ENCODE measurements around the gene NRXN3.

The NRXN3 gene

DNA sequence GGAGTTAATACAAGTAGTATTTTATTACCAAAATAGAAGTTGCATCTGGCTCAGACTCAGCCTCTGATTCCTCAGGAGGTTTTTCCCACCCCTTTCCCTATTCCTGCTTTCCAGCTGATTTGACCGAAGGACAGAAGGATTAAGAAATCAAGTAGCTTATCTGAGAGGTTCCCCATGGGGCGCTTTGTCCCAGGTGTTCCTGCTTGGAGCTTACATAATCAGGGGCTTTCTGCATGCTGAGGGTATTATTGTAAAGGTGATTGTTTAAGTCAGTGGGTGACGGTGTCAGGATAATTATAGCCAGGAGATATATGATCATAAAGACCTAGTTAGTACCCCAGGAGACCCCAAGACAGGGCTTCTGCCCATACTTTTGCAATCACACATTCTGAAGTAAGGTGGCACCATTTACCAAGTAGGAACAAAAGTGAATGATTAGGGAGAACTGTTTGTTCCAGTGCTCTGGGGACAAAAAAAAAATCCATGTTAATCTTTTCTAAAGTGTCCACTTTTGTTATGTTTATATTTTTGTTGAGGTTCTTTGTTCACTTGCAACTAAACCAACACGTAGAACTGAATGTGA lies 921.3 kb downstream of the NRXN3 start:
- no peaks in the 10 kb centered on the region for H4K20me1 ChIP-seq (ENCODE audit: low read depth, low read length)
- H3K9ac ChIP-seq (ENCODE audit: low read length), result no peak overlapping the region
- no peaks in the 10 kb centered on the region for H3K9me2 ChIP-seq (replicated peaks; ENCODE audit: insufficient read depth, low read length)
- no peak overlapping the region for H3K4me3 ChIP-seq (ENCODE audit: insufficient read depth, low read length, poor library complexity, severe bottlenecking)
- no peaks in the 10 kb centered on the region for H3K79me2 ChIP-seq (ENCODE audit: insufficient read depth, low read length)
- no peak overlapping the region for H3K4me2 ChIP-seq (ENCODE audit: low read depth, low read length, poor library complexity, severe bottlenecking)
- H3K36me3 ChIP-seq (ENCODE audit: low read length), result no peaks in the 10 kb centered on the region
- no peak overlapping the region for H3K27ac ChIP-seq (ENCODE audit: low read depth, low read length)
- H2AFZ ChIP-seq (ENCODE audit: low read depth, low read length, severe bottlenecking), result no peak overlapping the region
- no peaks in the 10 kb centered on the region for H3K27me3 ChIP-seq (ENCODE audit: low read length)
- no peaks in the 10 kb centered on the region for H3F3A ChIP-seq (ENCODE audit: insufficient read depth)
- TF ChIP-seq EZH2phosphoT487 (conservative IDR thresholded peaks at IDR 0.05; ENCODE audit: low read length), result no peak
- TF ChIP-seq, protein P1, sequence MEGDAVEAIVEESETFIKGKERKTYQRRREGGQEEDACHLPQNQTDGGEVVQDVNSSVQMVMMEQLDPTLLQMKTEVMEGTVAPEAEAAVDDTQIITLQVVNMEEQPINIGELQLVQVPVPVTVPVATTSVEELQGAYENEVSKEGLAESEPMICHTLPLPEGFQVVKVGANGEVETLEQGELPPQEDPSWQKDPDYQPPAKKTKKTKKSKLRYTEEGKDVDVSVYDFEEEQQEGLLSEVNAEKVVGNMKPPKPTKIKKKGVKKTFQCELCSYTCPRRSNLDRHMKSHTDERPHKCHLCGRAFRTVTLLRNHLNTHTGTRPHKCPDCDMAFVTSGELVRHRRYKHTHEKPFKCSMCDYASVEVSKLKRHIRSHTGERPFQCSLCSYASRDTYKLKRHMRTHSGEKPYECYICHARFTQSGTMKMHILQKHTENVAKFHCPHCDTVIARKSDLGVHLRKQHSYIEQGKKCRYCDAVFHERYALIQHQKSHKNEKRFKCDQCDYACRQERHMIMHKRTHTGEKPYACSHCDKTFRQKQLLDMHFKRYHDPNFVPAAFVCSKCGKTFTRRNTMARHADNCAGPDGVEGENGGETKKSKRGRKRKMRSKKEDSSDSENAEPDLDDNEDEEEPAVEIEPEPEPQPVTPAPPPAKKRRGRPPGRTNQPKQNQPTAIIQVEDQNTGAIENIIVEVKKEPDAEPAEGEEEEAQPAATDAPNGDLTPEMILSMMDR (IDR thresholded peaks at IDR 0.05; ENCODE audit: insufficient read depth, low read length, poor library complexity, severe bottlenecking), result no peak
- no peaks in the 10 kb centered on the region for H3K9me3 ChIP-seq (ENCODE audit: insufficient read depth, low read length)

GRCh38 chr14:79093531-79093930 lies 923.4 kb downstream of the NRXN3 start:
- no peaks in the 10 kb centered on the region for H3K9me2 ChIP-seq (replicated peaks; ENCODE audit: insufficient read depth, low read length)
- H3K36me3 ChIP-seq (ENCODE audit: low read length), result no peaks in the 10 kb centered on the region
- H4K20me1 ChIP-seq (ENCODE audit: low read depth, low read length), result no peaks in the 10 kb centered on the region
- TF ChIP-seq EZH2phosphoT487 (conservative IDR thresholded peaks at IDR 0.05; ENCODE audit: low read length), result no peak
- TF ChIP-seq, protein P1 (IDR thresholded peaks at IDR 0.05; ENCODE audit: insufficient read depth, low read length, poor library complexity, severe bottlenecking), result no peak
- no peak overlapping the region for H3K4me3 ChIP-seq (ENCODE audit: insufficient read depth, low read length, poor library complexity, severe bottlenecking)
- no peak overlapping the region for H3K27ac ChIP-seq (ENCODE audit: low read depth, low read length)
- no peak overlapping the region for H3K4me2 ChIP-seq (ENCODE audit: low read depth, low read length, poor library complexity, severe bottlenecking)
- no peak overlapping the region for H2AFZ ChIP-seq (ENCODE audit: low read depth, low read length, severe bottlenecking)
- no peak overlapping the region for H3K9ac ChIP-seq (ENCODE audit: low read length)
- no peaks in the 10 kb centered on the region for H3F3A ChIP-seq (ENCODE audit: insufficient read depth)
- no peaks in the 10 kb centered on the region for H3K27me3 ChIP-seq (ENCODE audit: low read length)
- H3K79me2 ChIP-seq (ENCODE audit: insufficient read depth, low read length), result no peaks in the 10 kb centered on the region
- no peaks in the 10 kb centered on the region for H3K9me3 ChIP-seq (ENCODE audit: insufficient read depth, low read length)

DNA sequence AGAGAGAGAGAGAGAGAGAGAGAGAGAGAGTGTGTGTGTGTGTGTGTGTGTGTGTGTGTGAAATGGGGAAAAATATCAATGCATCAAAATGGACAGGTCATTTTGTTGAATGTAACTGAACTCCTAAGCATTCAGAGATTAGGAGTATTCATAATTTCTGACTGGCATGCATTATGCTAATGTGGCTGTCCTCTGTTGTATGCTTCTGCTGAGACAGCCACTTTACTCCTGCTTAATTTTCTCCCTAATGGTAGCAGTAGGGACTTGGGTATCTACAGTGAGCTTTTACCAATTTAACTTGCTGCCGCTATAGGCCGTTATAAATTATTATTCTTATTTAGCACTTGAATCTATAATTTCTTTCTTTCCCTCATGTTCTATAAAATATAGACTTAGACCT lies 924.8 kb downstream of the NRXN3 start:
- H4K20me1 ChIP-seq (ENCODE audit: low read depth, low read length), result no peaks in the 10 kb centered on the region
- no peak overlapping the region for H3K4me3 ChIP-seq (ENCODE audit: insufficient read depth, low read length, poor library complexity, severe bottlenecking)
- H3K27ac ChIP-seq (ENCODE audit: low read depth, low read length), result no peak overlapping the region
- H3K9me3 ChIP-seq (ENCODE audit: insufficient read depth, low read length), result no peaks in the 10 kb centered on the region
- no peaks in the 10 kb centered on the region for H3K79me2 ChIP-seq (ENCODE audit: insufficient read depth, low read length)
- no peaks in the 10 kb centered on the region for H3F3A ChIP-seq (ENCODE audit: insufficient read depth)
- H3K9ac ChIP-seq (ENCODE audit: low read length), result no peak overlapping the region
- no peak overlapping the region for H3K4me2 ChIP-seq (ENCODE audit: low read depth, low read length, poor library complexity, severe bottlenecking)
- H2AFZ ChIP-seq (ENCODE audit: low read depth, low read length, severe bottlenecking), result no peak overlapping the region
- H3K36me3 ChIP-seq (ENCODE audit: low read length), result no peaks in the 10 kb centered on the region
- H3K9me2 ChIP-seq (replicated peaks; ENCODE audit: insufficient read depth, low read length), result no peaks in the 10 kb centered on the region
- TF ChIP-seq EZH2phosphoT487 (conservative IDR thresholded peaks at IDR 0.05; ENCODE audit: low read length), result no peak
- TF ChIP-seq, protein P1 (IDR thresholded peaks at IDR 0.05; ENCODE audit: insufficient read depth, low read length, poor library complexity, severe bottlenecking), result no peak
- no peaks in the 10 kb centered on the region for H3K27me3 ChIP-seq (ENCODE audit: low read length)
